ENCODE results near the gene VPS72.
A peak's percentile ranks its signal among the peaks of the same experiment; 100 is the strongest.
"Not testable (repeated sequence)": the region's sequence is repeated elsewhere in the genome, so short reads cannot be mapped to it uniquely, and the experiment has no call there.

Gene VPS72

GRCh38 chr1:151197863-151198253 lies 7.9 kb upstream of the VPS72 start:
- TF ChIP-seq CTCF (IDR thresholded peaks at IDR 0.05; ENCODE audit: low read length, missing control alignments): no peak
- no peak for DNase-seq (ENCODE audit: low read depth)
- peak overlapping the region; percentile 100 for H3K4me3 ChIP-seq (replicated peaks; ENCODE audit: low read depth, low read length)

GRCh38 chr1:151196292-151196800 lies 6.3 kb upstream of the VPS72 start:
- H3K4me3 ChIP-seq (replicated peaks; ENCODE audit: low read depth, low read length): no peak overlapping the region
- peak; percentile 91 for DNase-seq (ENCODE audit: low read depth)
- TF ChIP-seq CTCF (IDR thresholded peaks at IDR 0.05; ENCODE audit: low read length, missing control alignments): peak; percentile 61

- DNase-seq (ENCODE audit: low read depth): peak; percentile 93
- H3K4me3 ChIP-seq (replicated peaks; ENCODE audit: low read depth, low read length): not testable (repeated sequence)
Observed at GRCh38 chr1:151194894-151195594, 5.0 kb upstream of the VPS72 start.

- no peak overlapping the region for H3K4me3 ChIP-seq (replicated peaks; ENCODE audit: low read depth, low read length)
- no peak for TF ChIP-seq CTCF (IDR thresholded peaks at IDR 0.05; ENCODE audit: low read length, missing control alignments)
- no peak for DNase-seq (ENCODE audit: low read depth)
Observed at GRCh38 chr1:151193856-151194255, 3.9 kb upstream of the VPS72 start.

- H3K4me3 ChIP-seq (replicated peaks; ENCODE audit: low read depth, low read length): no peak overlapping the region
- no peak for DNase-seq (ENCODE audit: low read depth)
- TF ChIP-seq CTCF (IDR thresholded peaks at IDR 0.05; ENCODE audit: low read length, missing control alignments): no peak
Observed at GRCh38 chr1:151193304-151193703, 3.3 kb upstream of the VPS72 start.

GRCh38 chr1:151192047-151192446 lies 2.0 kb upstream of the VPS72 start:
- no peak overlapping the region for H3K4me3 ChIP-seq (replicated peaks; ENCODE audit: low read depth, low read length)
- no peak for DNase-seq (ENCODE audit: low read depth)
- TF ChIP-seq CTCF (IDR thresholded peaks at IDR 0.05; ENCODE audit: low read length, missing control alignments): no peak

GRCh38 chr1:151188667-151189066 lies 1.3 kb downstream of the VPS72 start:
- H3K4me3 ChIP-seq (replicated peaks; ENCODE audit: low read depth, low read length): peak overlapping the region; percentile 96
- not testable (repeated sequence) for DNase-seq (ENCODE audit: low read depth)

- no peak for TF ChIP-seq CTCF (IDR thresholded peaks at IDR 0.05; ENCODE audit: low read length, missing control alignments)
- H3K4me3 ChIP-seq (replicated peaks; ENCODE audit: low read depth, low read length): no peak overlapping the region
- DNase-seq (ENCODE audit: low read depth): no peak
Observed at GRCh38 chr1:151187205-151187604, 2.8 kb downstream of the VPS72 start.
